HEK293T (cell line): Measurements from ENCODE around the gene FAM118A.

ENCODE experiments used
- CTCF ChIA-PET: fragments of 350-600 bp; formaldehyde crosslinking; extraction: SDS; loops from one replicate; lab custom pipeline; 2021; ENCODE audit warnings: antibody characterized with exemption, inconsistent platforms; lab: Yijun Ruan, JAX
- POLR2A ChIA-PET: fragments of 350-600 bp; formaldehyde crosslinking; extraction: SDS; loops from one replicate; lab custom pipeline; 2020; ENCODE audit warnings: antibody characterized with exemption, inconsistent platforms; lab: Yijun Ruan, JAX
- DNase-seq: peaks from one replicate; pipeline ENCODE4 v3.0.0; 2012; ENCODE audit warnings: mixed read lengths; ENCODE audit errors: extremely low spot score
- ARNT ChIP-seq: fragments of 450-650 bp; IDR thresholded peaks from 2 replicates; pipeline ENCODE4 v1.6.1; 2017; ENCODE audit warnings: mild to moderate bottlenecking
- BHLHE40 ChIP-seq: fragments of 450-650 bp; IDR thresholded peaks from 2 replicates; pipeline ENCODE4 v1.6.1; 2016; ENCODE audit warnings: mild to moderate bottlenecking, moderate library complexity, borderline replicate concordance
- CTBP1 ChIP-seq: fragments of 450-650 bp; IDR thresholded peaks from 2 replicates; pipeline ENCODE4 v1.6.1; 2016; ENCODE audit warnings: borderline replicate concordance
- ELF4 ChIP-seq: fragments of 450-650 bp; IDR thresholded peaks from 2 replicates; pipeline ENCODE4 v1.6.1; 2017; ENCODE audit warnings: antibody characterized with exemption
- FOXA1 ChIP-seq: fragments of 450-650 bp; IDR thresholded peaks from 2 replicates; pipeline ENCODE4 v1.6.1; 2016; ENCODE audit warnings: mild to moderate bottlenecking
- FOXK2 ChIP-seq: fragments of 450-650 bp; IDR thresholded peaks from 2 replicates; pipeline ENCODE4 v1.6.1; 2016; ENCODE audit warnings: mild to moderate bottlenecking
- FOXM1 ChIP-seq: fragments of 450-650 bp; IDR thresholded peaks from 2 replicates; pipeline ENCODE4 v1.6.1; 2017; ENCODE audit warnings: mild to moderate bottlenecking, borderline replicate concordance
- HDGF ChIP-seq: fragments of 450-650 bp; IDR thresholded peaks from 2 replicates; pipeline ENCODE4 v1.6.1; 2017; ENCODE audit warnings: antibody characterized with exemption, borderline replicate concordance
- L3MBTL2 ChIP-seq: fragments of 450-650 bp; conservative IDR thresholded peaks from 2 replicates; pipeline ENCODE4 v1.6.1; 2016; ENCODE audit warnings: mild to moderate bottlenecking
- LEF1 ChIP-seq: fragments of 450-650 bp; IDR thresholded peaks from 2 replicates; pipeline ENCODE4 v1.6.1; 2017; ENCODE audit warnings: mild to moderate bottlenecking, borderline replicate concordance
- NFRKB ChIP-seq: fragments of 450-650 bp; IDR thresholded peaks from 2 replicates; pipeline ENCODE4 v1.6.1; 2016; ENCODE audit warnings: mild to moderate bottlenecking, moderate library complexity
- SP1 ChIP-seq: fragments of 450-650 bp; IDR thresholded peaks from 2 replicates; pipeline ENCODE4 v1.6.1; 2017
- SUZ12 ChIP-seq: fragments of 450-650 bp; IDR thresholded peaks from 2 replicates; pipeline ENCODE4 v1.6.1; 2016; ENCODE audit warnings: mild to moderate bottlenecking
- TARDBP ChIP-seq: fragments of 450-650 bp; IDR thresholded peaks from 2 replicates; pipeline ENCODE4 v1.6.1; 2016
- ZNF384 ChIP-seq: fragments of 450-650 bp; IDR thresholded peaks from 2 replicates; pipeline ENCODE4 v1.6.1; 2016
- TF ChIP-seq, protein P1 (sequence below): fragments of 450-650 bp; IDR thresholded peaks from 2 replicates; pipeline ENCODE4 v1.6.1; 2016

FAM118A gene

DNA sequence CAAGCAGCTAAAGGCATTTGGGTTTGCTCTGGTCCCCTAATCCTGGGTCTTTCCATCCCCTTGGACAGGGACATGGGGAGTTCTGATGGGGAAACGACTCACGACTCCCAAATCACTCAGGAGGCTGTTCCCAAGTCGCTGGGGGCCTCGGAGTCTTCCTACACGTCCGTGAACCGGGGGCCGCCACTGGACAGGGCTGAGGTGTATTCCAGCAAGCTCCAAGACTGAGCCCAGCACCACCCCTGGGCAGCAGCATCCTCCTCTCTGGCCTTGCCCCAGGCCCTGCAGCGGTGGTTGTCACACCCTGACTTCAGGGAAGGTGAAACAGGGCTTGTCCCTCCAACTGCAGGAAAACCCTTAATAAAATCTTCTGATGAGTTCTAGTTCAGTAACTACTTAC is 14.2 kb upstream of the FAM118A start:
- DNase-seq: no peak
- POLR2A ChIA-PET: no interaction called here
- CTCF ChIA-PET: no interaction called here
- TF ChIP-seq SUZ12 (no peak), ELF4 (no peak), FOXM1 (no peak), TARDBP (no peak), HDGF (no peak), NFRKB (no peak), ZNF384 (no peak)
- TF ChIP-seq, protein P1, sequence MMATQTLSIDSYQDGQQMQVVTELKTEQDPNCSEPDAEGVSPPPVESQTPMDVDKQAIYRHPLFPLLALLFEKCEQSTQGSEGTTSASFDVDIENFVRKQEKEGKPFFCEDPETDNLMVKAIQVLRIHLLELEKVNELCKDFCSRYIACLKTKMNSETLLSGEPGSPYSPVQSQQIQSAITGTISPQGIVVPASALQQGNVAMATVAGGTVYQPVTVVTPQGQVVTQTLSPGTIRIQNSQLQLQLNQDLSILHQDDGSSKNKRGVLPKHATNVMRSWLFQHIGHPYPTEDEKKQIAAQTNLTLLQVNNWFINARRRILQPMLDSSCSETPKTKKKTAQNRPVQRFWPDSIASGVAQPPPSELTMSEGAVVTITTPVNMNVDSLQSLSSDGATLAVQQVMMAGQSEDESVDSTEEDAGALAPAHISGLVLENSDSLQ: no peak

DNA sequence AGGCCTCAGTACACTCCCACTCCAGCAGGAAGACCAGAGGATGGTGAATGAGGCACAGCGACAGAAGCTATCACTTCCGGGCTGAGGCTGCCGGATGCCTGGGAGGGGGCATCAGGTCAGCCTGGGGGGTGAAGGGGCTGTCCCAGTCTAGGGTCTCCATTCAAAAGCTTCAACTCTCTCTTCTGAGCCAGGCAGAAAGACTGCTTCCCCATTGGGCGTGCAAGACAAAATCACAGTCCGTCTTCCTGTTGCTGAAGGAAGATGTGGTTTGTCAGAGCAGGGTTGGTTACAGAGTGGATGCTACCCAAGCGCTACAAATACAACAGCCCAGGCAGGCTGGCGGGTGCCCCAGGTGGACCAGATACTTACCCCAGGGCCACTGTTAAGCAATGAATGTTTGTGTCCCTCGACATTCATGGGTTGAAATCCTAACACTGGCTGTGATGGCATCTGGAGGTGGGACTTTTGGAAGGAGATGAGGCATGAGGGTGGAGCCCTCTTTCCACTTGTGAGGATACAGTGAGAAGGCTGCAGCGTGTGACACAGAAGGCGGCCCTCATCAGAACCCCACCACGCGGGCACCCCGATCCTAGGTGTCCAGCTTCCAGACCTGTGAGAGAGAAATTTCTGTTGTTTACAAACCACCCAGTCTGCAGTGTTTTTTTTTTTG is 13.0 kb upstream of the FAM118A start:
- no peak for DNase-seq
- POLR2A ChIA-PET: interaction anchor here (0.9 kb wide), 1 partner anchor 10 kb away, joined by 3 read pairs; no protein-coding TSS in a partner anchor
- TF ChIP-seq HDGF (no peak), TARDBP (no peak), LEF1 (no peak)
- CTCF ChIA-PET: no interaction called here

DNA sequence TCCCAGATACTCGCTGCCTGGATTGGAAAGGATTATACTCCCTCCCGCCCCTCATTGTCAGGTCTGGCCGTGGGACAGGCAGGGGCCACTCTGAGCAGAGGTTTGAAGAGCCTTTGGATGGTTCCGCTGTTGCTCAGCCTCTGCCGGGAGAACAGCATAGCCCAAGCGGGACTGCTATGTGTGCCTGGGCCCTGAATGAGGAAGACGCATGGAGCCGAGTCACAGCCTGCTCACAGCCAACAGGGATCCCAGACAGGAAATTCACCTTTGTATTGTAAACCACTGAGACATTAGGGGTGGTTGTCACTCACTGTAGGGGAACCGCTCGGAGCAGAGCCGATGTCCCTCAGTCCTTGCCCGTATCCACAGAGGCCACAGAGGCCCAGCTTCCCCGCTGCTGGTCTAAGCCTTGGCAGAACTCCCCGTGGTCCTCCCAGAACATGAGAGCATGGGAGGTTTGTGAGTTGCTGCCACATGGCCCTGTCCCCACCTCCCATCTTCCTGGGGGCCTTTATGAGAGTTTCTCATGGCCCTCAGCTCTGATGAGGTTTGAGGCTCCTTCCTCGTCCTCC is 10.7 kb upstream of the FAM118A start:
- POLR2A ChIA-PET: interaction anchor here (1.5 kb wide), 1 partner anchor 10 kb away, joined by 4 read pairs; the partner anchor contains the start of gene FAM118A
- CTCF ChIA-PET: no interaction called here
- DNase-seq: no peak
- no peak for TF ChIP-seq HDGF
- no peak for TF ChIP-seq BHLHE40
- TF ChIP-seq LEF1: no peak
- no peak for TF ChIP-seq FOXA1
- TF ChIP-seq ARNT: no peak
- no peak for TF ChIP-seq ELF4
- TF ChIP-seq L3MBTL2: no peak
- TF ChIP-seq SUZ12: no peak
- TF ChIP-seq FOXK2: no peak
- no peak for TF ChIP-seq ZNF384
- TF ChIP-seq SP1: no peak
- TF ChIP-seq, protein P1: no peak
- TF ChIP-seq TARDBP: no peak
- TF ChIP-seq CTBP1: no peak

- ChIA-PET CTCF (no interaction called here), POLR2A (no interaction called here)
- DNase-seq: no peak
- TF ChIP-seq TARDBP (no peak), FOXK2 (no peak), SP1 (no peak), NFRKB (no peak), ZNF384 (no peak), BHLHE40 (no peak), SUZ12 (no peak), ARNT (no peak), ELF4 (no peak), FOXA1 (no peak), CTBP1 (no peak), FOXM1 (no peak), LEF1 (no peak)
- TF ChIP-seq, protein P1: no peak
These were observed 7.0 kb upstream of the FAM118A start for GRCh38 chr22:45302751-45303150.

GRCh38 chr22:45303181-45303580 is 6.6 kb upstream of the FAM118A start:
- DNase-seq: no peak

DNA sequence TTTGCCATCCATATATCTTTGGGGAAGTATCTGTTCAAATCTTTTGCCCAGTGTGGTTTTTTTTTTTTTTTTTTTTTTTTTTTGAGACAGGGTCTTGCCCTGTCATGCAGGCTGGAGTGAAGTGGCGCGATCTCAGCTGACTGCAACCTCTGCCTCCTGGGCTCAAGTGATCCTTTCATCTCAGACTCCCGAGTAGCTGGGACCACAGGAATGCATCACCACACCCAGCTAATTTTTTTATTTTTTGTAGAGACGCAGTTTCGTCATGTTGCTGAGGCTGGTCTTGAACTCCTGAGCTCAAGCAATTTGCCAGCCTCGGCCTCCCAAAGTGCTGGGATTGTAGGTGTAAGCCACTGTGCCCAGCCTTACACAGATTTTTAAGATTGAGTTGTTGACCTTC is 4.8 kb upstream of the FAM118A start:
- ChIA-PET POLR2A (no interaction called here), CTCF (no interaction called here)
- no peak for DNase-seq
- no peak for TF ChIP-seq FOXK2
- no peak for TF ChIP-seq SUZ12
- TF ChIP-seq SP1: no peak
- no peak for TF ChIP-seq TARDBP
- TF ChIP-seq ELF4: no peak
- no peak for TF ChIP-seq L3MBTL2
- TF ChIP-seq, protein P1: no peak
- TF ChIP-seq BHLHE40: no peak
- no peak for TF ChIP-seq NFRKB
- TF ChIP-seq LEF1: no peak
- TF ChIP-seq HDGF: no peak
- TF ChIP-seq FOXA1: no peak
- TF ChIP-seq ZNF384: no peak
- TF ChIP-seq FOXM1: no peak

More at GRCh38 chr22:45303181-45303580, 6.6 kb upstream of the FAM118A start:
- ChIA-PET CTCF (no interaction called here), POLR2A (no interaction called here)
- no peak for TF ChIP-seq L3MBTL2
- no peak for TF ChIP-seq NFRKB
- no peak for TF ChIP-seq SP1
- TF ChIP-seq ARNT: no peak
- TF ChIP-seq BHLHE40: no peak
- TF ChIP-seq SUZ12: no peak
- TF ChIP-seq FOXK2: no peak
- TF ChIP-seq FOXA1: no peak
- TF ChIP-seq ELF4: no peak
- TF ChIP-seq FOXM1: no peak
- TF ChIP-seq LEF1: no peak
- TF ChIP-seq HDGF: no peak
